Measurements from ENCODE around the gene MYH7.
"Not testable (repeated sequence)": the region's sequence is repeated elsewhere in the genome, so short reads cannot be mapped to it uniquely, and the experiment has no call there.

MYH7 gene

GRCh38 chr14:23432946-23433345, 2.5 kb downstream of the MYH7 start:
- H3K27ac ChIP-seq = no peak overlapping the region

GRCh38 chr14:23432102-23432925, 3.1 kb downstream of the MYH7 start:
- H3K4me3 ChIP-seq = no peak overlapping the region
- H3K27ac ChIP-seq = no peak overlapping the region

More at GRCh38 chr14:23432946-23433345, 2.5 kb downstream of the MYH7 start:
- no peak overlapping the region for H3K4me3 ChIP-seq

GRCh38 chr14:23431486-23431885, 4.0 kb downstream of the MYH7 start:
- Histone ChIP-seq H3K27ac (no peak overlapping the region), H3K4me3 (no peak overlapping the region)

- Histone ChIP-seq H3K27ac (no peak overlapping the region), H3K4me3 (no peak overlapping the region)
Observed at GRCh38 chr14:23430723-23431085, 4.8 kb downstream of the MYH7 start.

GRCh38 chr14:23430016-23430722, 5.3 kb downstream of the MYH7 start:
- no peak overlapping the region for H3K27ac ChIP-seq
- no peak overlapping the region for H3K4me3 ChIP-seq

- Histone ChIP-seq H3K27ac (no peak overlapping the region), H3K4me3 (no peak overlapping the region)
Observed at GRCh38 chr14:23428686-23429495, 6.6 kb downstream of the MYH7 start.

GRCh38 chr14:23425798-23426197, 9.7 kb downstream of the MYH7 start:
- not testable (repeated sequence) for H3K4me3 ChIP-seq, H3K27ac ChIP-seq

GRCh38 chr14:23425169-23425568, 10.3 kb downstream of the MYH7 start:
- H3K27ac ChIP-seq = no peak overlapping the region
- H3K4me3 ChIP-seq = no peak overlapping the region

- H3K4me3 ChIP-seq = no peak overlapping the region
Observed at GRCh38 chr14:23423657-23424056, 11.8 kb downstream of the MYH7 start.

GRCh38 chr14:23421594-23421993, 13.9 kb downstream of the MYH7 start:
- Histone ChIP-seq H3K27ac (no peak overlapping the region), H3K4me3 (no peak overlapping the region)

More at GRCh38 chr14:23423657-23424056, 11.8 kb downstream of the MYH7 start:
- no peak overlapping the region for H3K27ac ChIP-seq

- H3K27ac ChIP-seq, H3K4me3 ChIP-seq: not testable (repeated sequence)
Observed at GRCh38 chr14:23419646-23420045, 15.8 kb downstream of the MYH7 start.

GRCh38 chr14:23418021-23418420, 17.4 kb downstream of the MYH7 start:
- Histone ChIP-seq H3K4me3 (no peak overlapping the region), H3K27ac (no peak overlapping the region)

GRCh38 chr14:23417269-23417668, 18.2 kb downstream of the MYH7 start:
- H3K27ac ChIP-seq, H3K4me3 ChIP-seq: not testable (repeated sequence)

- Histone ChIP-seq H3K4me3 (no peak overlapping the region), H3K27ac (no peak overlapping the region)
Observed at GRCh38 chr14:23416801-23417200, 18.7 kb downstream of the MYH7 start.

GRCh38 chr14:23415821-23416778, 19.4 kb downstream of the MYH7 start:
- Histone ChIP-seq H3K27ac (no peak overlapping the region), H3K4me3 (no peak overlapping the region)

GRCh38 chr14:23414906-23415820, 20.3 kb downstream of the MYH7 start:
- H3K27ac ChIP-seq = no peak overlapping the region
- H3K4me3 ChIP-seq = no peak overlapping the region

- no peak overlapping the region for H3K27ac ChIP-seq
Observed at GRCh38 chr14:23414254-23414653, 21.2 kb downstream of the MYH7 start.

GRCh38 chr14:23413681-23414080, 21.8 kb downstream of the MYH7 start:
- H3K27ac ChIP-seq = no peak overlapping the region

More at GRCh38 chr14:23414254-23414653, 21.2 kb downstream of the MYH7 start:
- H3K4me3 ChIP-seq = no peak overlapping the region

More at GRCh38 chr14:23413681-23414080, 21.8 kb downstream of the MYH7 start:
- H3K4me3 ChIP-seq = no peak overlapping the region
